H9 (cell line): Measurements from ENCODE around the gene BRD9. TPM values are rescaled to one million over a fixed set of nuclear protein-coding genes. Genes with fewer than 3 reads are reported as not detected.

Experiments used
- DNase-seq: peaks from one replicate; pipeline ENCODE4 v3.0.0-alpha.2; 2017
- H2AFZ ChIP-seq: one replicate; pipeline ENCODE4 v1.6.1; 2013; ENCODE audit warnings: mild to moderate bottlenecking, low read length, control low read depth, moderate library complexity
- H2AK5ac ChIP-seq: 2 replicates; pipeline ENCODE4 v1.6.1; 2013; ENCODE audit warnings: low read length, control low read depth, mixed read lengths; ENCODE audit not compliant: insufficient read length
- H2BK120ac ChIP-seq: one replicate; pipeline ENCODE4 v1.6.1; 2013; ENCODE audit warnings: low read depth, mild to moderate bottlenecking, low read length, control low read depth, inconsistent platforms; ENCODE audit not compliant: poor library complexity, severe bottlenecking
- H2BK12ac ChIP-seq: 2 replicates; pipeline ENCODE4 v1.6.1; 2013; ENCODE audit warnings: low read length, control low read depth, mixed read lengths, low read depth; ENCODE audit not compliant: insufficient read length
- H2BK15ac ChIP-seq: 2 replicates; pipeline ENCODE4 v1.6.1; 2013; ENCODE audit warnings: low read depth, low read length, control low read depth
- H2BK20ac ChIP-seq: one replicate; pipeline ENCODE4 v1.6.1; 2013; ENCODE audit warnings: low read depth, mild to moderate bottlenecking, low read length, control low read depth, inconsistent platforms; ENCODE audit not compliant: poor library complexity, severe bottlenecking
- H2BK5ac ChIP-seq: 2 replicates; pipeline ENCODE4 v1.6.1; 2013; ENCODE audit warnings: low read length, control low read depth, mixed read lengths; ENCODE audit not compliant: insufficient read length
- H3K14ac ChIP-seq: 2 replicates; pipeline ENCODE4 v1.6.1; 2013; ENCODE audit warnings: low read length, control low read depth; ENCODE audit not compliant: insufficient read depth
- H3K18ac ChIP-seq: 2 replicates; pipeline ENCODE4 v1.6.1; 2013; ENCODE audit warnings: low read depth, mild to moderate bottlenecking, mixed read lengths, low read length, control low read depth; ENCODE audit not compliant: insufficient read length
- H3K23ac ChIP-seq: 2 replicates; pipeline ENCODE4 v1.6.1; 2013; ENCODE audit warnings: low read length, control low read depth, mixed read lengths, low read depth; ENCODE audit not compliant: insufficient read length
- H3K23me2 ChIP-seq: 2 replicates; pipeline ENCODE4 v1.6.1; 2013; ENCODE audit warnings: low read depth, mild to moderate bottlenecking, mixed read lengths, low read length, control low read depth; ENCODE audit not compliant: insufficient read length, poor library complexity, severe bottlenecking
- H3K27ac ChIP-seq: 2 replicates; pipeline ENCODE4 v1.5.1; 2013; ENCODE audit warnings: low read length, control low read depth, mixed read lengths, low read depth; ENCODE audit not compliant: insufficient read length
- H3K27me3 ChIP-seq: 2 replicates; pipeline ENCODE4 v1.6.1; 2013; ENCODE audit warnings: low read length, control low read depth, inconsistent platforms; ENCODE audit not compliant: insufficient read depth
- H3K4ac ChIP-seq: 2 replicates; pipeline ENCODE4 v1.6.1; 2013; ENCODE audit warnings: low read depth, mild to moderate bottlenecking, control low read depth, inconsistent platforms, low read length, moderate library complexity
- H3K4me1 ChIP-seq: 2 replicates; pipeline ENCODE4 v1.6.1; 2013; ENCODE audit warnings: low read length, control low read depth, inconsistent platforms; ENCODE audit not compliant: insufficient read depth
- H3K4me2 ChIP-seq: 2 replicates; pipeline ENCODE4 v1.6.1; 2013; ENCODE audit warnings: low read length, control low read depth, mixed read lengths; ENCODE audit not compliant: insufficient read length, insufficient read depth
- H3K56ac ChIP-seq: 2 replicates; pipeline ENCODE4 v1.6.1; 2013; ENCODE audit warnings: low read depth, mild to moderate bottlenecking, mixed read lengths, low read length, control low read depth; ENCODE audit not compliant: insufficient read length
- H3K79me1 ChIP-seq: 2 replicates; pipeline ENCODE4 v1.6.1; 2013; ENCODE audit warnings: low read depth, mild to moderate bottlenecking, moderate library complexity, low read length, control low read depth, inconsistent platforms; ENCODE audit not compliant: insufficient read depth, poor library complexity, severe bottlenecking
- H3K79me2 ChIP-seq: 2 replicates; pipeline ENCODE4 v1.6.1; 2013; ENCODE audit warnings: low read length, control low read depth, inconsistent platforms; ENCODE audit not compliant: insufficient read depth
- H3K9ac ChIP-seq: 2 replicates; pipeline ENCODE4 v1.6.1; 2013; ENCODE audit warnings: low read length, control low read depth, mixed read lengths; ENCODE audit not compliant: insufficient read length; ENCODE audit errors: extremely low read depth
- H3K9me3 ChIP-seq: one replicate; pipeline ENCODE4 v1.6.1; 2013; ENCODE audit warnings: low read depth, low read length, inconsistent platforms; ENCODE audit not compliant: control insufficient read depth
- H3T11ph ChIP-seq: one replicate; pipeline ENCODE4 v1.6.1; 2013; ENCODE audit warnings: mild to moderate bottlenecking, low read length, control low read depth, inconsistent platforms
- H4K20me1 ChIP-seq: one replicate; pipeline ENCODE4 v1.6.1; 2013; ENCODE audit not compliant: control insufficient read depth, insufficient read length, insufficient read depth
- H4K5ac ChIP-seq: 2 replicates; pipeline ENCODE4 v1.6.1; 2013; ENCODE audit warnings: low read depth, mild to moderate bottlenecking, mixed read lengths, low read length, control low read depth; ENCODE audit not compliant: insufficient read length
- H4K8ac ChIP-seq: replicated peaks from 2 replicates; pipeline ENCODE4 v1.6.1; 2013; ENCODE audit warnings: low read length, control low read depth, mixed read lengths, low read depth; ENCODE audit not compliant: insufficient read length
- H4K91ac ChIP-seq: 2 replicates; pipeline ENCODE4 v1.6.1; 2013; ENCODE audit warnings: low read depth, mild to moderate bottlenecking, moderate library complexity, mixed read lengths, low read length, control low read depth; ENCODE audit not compliant: insufficient read length
- H3K27ac Mint-ChIP-seq, 3 experiments: 2 replicates in 2 of 3; 3 replicates in 1 of 3; pipeline ENCODE4 v1.8.0; 2020 to 2021; ENCODE audit warnings: mixed read lengths in 3 of 3, mild to moderate bottlenecking in 1 of 3, moderate library complexity in 1 of 3
- H3K27me3 Mint-ChIP-seq: 2 replicates; pipeline ENCODE4 v1.8.0; 2021; ENCODE audit warnings: low read depth, mild to moderate bottlenecking, moderate library complexity, mixed read lengths
- H3K36me3 Mint-ChIP-seq, 3 experiments: 2 replicates in 2 of 3; 3 replicates in 1 of 3; pipeline ENCODE4 v1.8.0; 2020 to 2021; ENCODE audit warnings: low read depth in 3 of 3, mixed read lengths in 3 of 3; ENCODE audit not compliant: insufficient read depth in 1 of 3
- H3K4me1 Mint-ChIP-seq, 2 experiments: 2 replicates each; pipeline ENCODE4 v1.8.0; 2020; ENCODE audit warnings: mixed read lengths in 2 of 2
- H3K4me3 Mint-ChIP-seq, 2 experiments: 2 replicates in 1 of 2; 3 replicates in 1 of 2; pipeline ENCODE4 v1.8.0; 2020 to 2021; ENCODE audit warnings: mild to moderate bottlenecking in 2 of 2, mixed read lengths in 2 of 2, moderate library complexity in 1 of 2
- H3K9me3 Mint-ChIP-seq, 2 experiments: 2 replicates in 1 of 2; 3 replicates in 1 of 2; pipeline ENCODE4 v1.8.0; 2020; ENCODE audit warnings: mild to moderate bottlenecking in 2 of 2, mixed read lengths in 2 of 2, moderate library complexity in 1 of 2
- CTCF ChIP-seq: fragments of 200-600 bp; sonication (generic); conservative IDR thresholded peaks from 3 replicates; pipeline ENCODE4 v1.8.0; 2021; ENCODE audit warnings: antibody characterized with exemption, mild to moderate bottlenecking
- WGBS: extraction: QIAGEN DNeasy Blood & Tissue Kit; methylation state at CpG from one replicate; pipeline ENCODE4 v1.1.7; 2013; ENCODE audit warnings: missing lambda C conversion rate, low lambda C conversion rate, mixed read lengths; ENCODE audit not compliant: insufficient read length; ENCODE audit errors: extremely low coverage; 5-methylcytosine and 5-hydroxymethylcytosine counted together
- total RNA-seq: library from RNA; stranded (reverse); gene quantifications from 2 replicates; pipeline ENCODE4 v1.2.1, GENCODE V29; 2021

The BRD9 gene
- total RNA-seq, 1 experiment from 2014 or later = 70.5 TPM

GRCh38 chr5:852431-853401 lies 39.9 kb downstream of the BRD9 start:
- no peak for TF ChIP-seq CTCF
- Histone ChIP-seq H3K79me1 (no peaks in the 10 kb centered on the region), H2AK5ac (no peak overlapping the region), H2BK5ac (no peak overlapping the region), H3T11ph (no peak overlapping the region), H3K9me3 (no peaks in the 10 kb centered on the region), H3K23me2 (no peaks in the 10 kb centered on the region), H2BK12ac (no peak overlapping the region), H2BK20ac (no peak overlapping the region), H3K18ac (no peak overlapping the region), H2BK15ac (no peak overlapping the region), H3K4me2 (no peak overlapping the region), H3K23ac (no peak overlapping the region), H3K27ac (no peak overlapping the region), H2BK120ac (no peak overlapping the region), H3K4ac (no peak overlapping the region), H3K9ac (no peak overlapping the region), H3K79me2 (no peaks in the 10 kb centered on the region), H4K8ac (no peak overlapping the region), H3K4me1 (no peaks in the 10 kb centered on the region), H3K56ac (no peak overlapping the region), H4K91ac (no peak overlapping the region), H3K27me3 (no peaks in the 10 kb centered on the region), H3K14ac (no peak overlapping the region; the same call in 1 of the 2 replicates), H4K5ac (no peak overlapping the region), H4K20me1 (no peaks in the 10 kb centered on the region), H2AFZ (no peak overlapping the region)
- no peak for DNase-seq
- Mint-ChIP-seq H3K27ac (peak overlapping the region in 2 of 3 experiments; percentile 1 to 8; a peak in 2 of 7 replicates), H3K4me3 (no peak overlapping the region), H3K36me3 (no peaks in the 10 kb centered on the region; a peak in 2 of 7 replicates), H3K9me3 (no peaks in the 10 kb centered on the region), H3K4me1 (no peaks in the 10 kb centered on the region), H3K27me3 (peaks cover 4% of the 10 kb centered on the region; the same call in 1 of the 2 replicates)
- no CpG with 5 or more reads among the region's 55 CpGs for WGBS
